ENCODE data around the gene PLEK. TPM values are rescaled to one million over a fixed set of nuclear protein-coding genes. Genes with fewer than 3 reads are reported as not detected.

Gene PLEK
- total RNA-seq, 3 donors from 2014 or later, result 4.8 to 16.0 (median 13.8) TPM

- ATAC-seq (no peak), DNase-seq (no peak)
- Histone ChIP-seq H3K4me3 (no peak overlapping the region), H3K9me3 (no peaks in the 10 kb centered on the region), H3K4me1 (ENCODE audit: low read depth) (no peaks in the 10 kb centered on the region), H3K36me3 (ENCODE audit: low read depth) (no peaks in the 10 kb centered on the region)
- intact Hi-C loops (cut with DNase I, micrococcal nuclease), result no loop called here
- no peak for TF ChIP-seq CTCF (IDR thresholded peaks at IDR 0.05)
Measured at GRCh38 chr2:68404164-68404563, 39.1 kb downstream of the PLEK start.

- no peak for DNase-seq
- Histone ChIP-seq H3K4me1 (ENCODE audit: low read depth) (no peaks in the 10 kb centered on the region), H3K36me3 (ENCODE audit: low read depth) (no peaks in the 10 kb centered on the region), H3K4me3 (no peak overlapping the region), H3K9me3 (no peaks in the 10 kb centered on the region)
- no peak for TF ChIP-seq CTCF (IDR thresholded peaks at IDR 0.05)
- intact Hi-C loops (cut with DNase I, micrococcal nuclease), result no loop called here
- ATAC-seq, result no peak
Measured at GRCh38 chr2:68404893-68405799, 40.1 kb downstream of the PLEK start.

- TF ChIP-seq CTCF (IDR thresholded peaks at IDR 0.05), result no peak
- Histone ChIP-seq H3K4me3 (no peak overlapping the region), H3K9me3 (no peaks in the 10 kb centered on the region), H3K4me1 (ENCODE audit: low read depth) (no peaks in the 10 kb centered on the region), H3K36me3 (ENCODE audit: low read depth) (no peaks in the 10 kb centered on the region)
- ATAC-seq (peak; percentile 56), DNase-seq (no peak)
- intact Hi-C loops (cut with DNase I, micrococcal nuclease), result no loop called here
Measured at GRCh38 chr2:68411397-68412126, 46.5 kb downstream of the PLEK start.

GRCh38 chr2:68412127-68412819, 47.2 kb downstream of the PLEK start:
- TF ChIP-seq CTCF (IDR thresholded peaks at IDR 0.05), result no peak
- Histone ChIP-seq H3K4me1 (ENCODE audit: low read depth) (no peaks in the 10 kb centered on the region), H3K36me3 (ENCODE audit: low read depth) (no peaks in the 10 kb centered on the region), H3K4me3 (no peak overlapping the region), H3K9me3 (no peaks in the 10 kb centered on the region)
- DNase-seq, result no peak
- intact Hi-C loops (cut with DNase I, micrococcal nuclease), result no loop called here
- ATAC-seq, result no peak

- TF ChIP-seq CTCF (IDR thresholded peaks at IDR 0.05), result no peak
- DNase-seq (no peak), ATAC-seq (no peak)
- no peaks in the 10 kb centered on the region for H3K4me1 ChIP-seq (ENCODE audit: low read depth)
- intact Hi-C loops (cut with DNase I, micrococcal nuclease), result no loop called here
- H3K4me3 ChIP-seq, result no peak overlapping the region
- H3K9me3 ChIP-seq, result no peaks in the 10 kb centered on the region
- H3K36me3 ChIP-seq (ENCODE audit: low read depth), result no peaks in the 10 kb centered on the region
Measured at GRCh38 chr2:68413466-68413865, 48.4 kb downstream of the PLEK start.

All from mucosa of descending colon (tissue), 3 donors.